Right renal cortex interstitium (tissue), 3 donors: ENCODE data around the gene TMEM87A. TPM values are rescaled to one million over a fixed set of nuclear protein-coding genes. Genes with fewer than 3 reads are reported as not detected.
A peak's percentile ranks its signal among the peaks of the same experiment; 100 is the strongest.
"Not testable (repeated sequence)": the region's sequence is repeated elsewhere in the genome, so short reads cannot be mapped to it uniquely, and the experiment has no call there.

Experiments used
- DNase-seq, 3 donors: peaks; one replicate each; pipeline ENCODE4 v3.0.0-alpha.2; 2013; ENCODE audit warnings: low read depth in 3 of 3, low spot score in 2 of 3
- polyA plus RNA-seq, 3 donors: library from polyadenylated mRNA; unstranded; fragments of 120-200 nt; gene quantifications; one replicate each; pipeline ENCODE4 v1.2.1, GENCODE V29; 2013; ENCODE audit not compliant: insufficient read length in 3 of 3

The TMEM87A gene
- polyA plus RNA-seq, 3 donors = 55.6 to 60.9 (median 58.7) TPM

DNA sequence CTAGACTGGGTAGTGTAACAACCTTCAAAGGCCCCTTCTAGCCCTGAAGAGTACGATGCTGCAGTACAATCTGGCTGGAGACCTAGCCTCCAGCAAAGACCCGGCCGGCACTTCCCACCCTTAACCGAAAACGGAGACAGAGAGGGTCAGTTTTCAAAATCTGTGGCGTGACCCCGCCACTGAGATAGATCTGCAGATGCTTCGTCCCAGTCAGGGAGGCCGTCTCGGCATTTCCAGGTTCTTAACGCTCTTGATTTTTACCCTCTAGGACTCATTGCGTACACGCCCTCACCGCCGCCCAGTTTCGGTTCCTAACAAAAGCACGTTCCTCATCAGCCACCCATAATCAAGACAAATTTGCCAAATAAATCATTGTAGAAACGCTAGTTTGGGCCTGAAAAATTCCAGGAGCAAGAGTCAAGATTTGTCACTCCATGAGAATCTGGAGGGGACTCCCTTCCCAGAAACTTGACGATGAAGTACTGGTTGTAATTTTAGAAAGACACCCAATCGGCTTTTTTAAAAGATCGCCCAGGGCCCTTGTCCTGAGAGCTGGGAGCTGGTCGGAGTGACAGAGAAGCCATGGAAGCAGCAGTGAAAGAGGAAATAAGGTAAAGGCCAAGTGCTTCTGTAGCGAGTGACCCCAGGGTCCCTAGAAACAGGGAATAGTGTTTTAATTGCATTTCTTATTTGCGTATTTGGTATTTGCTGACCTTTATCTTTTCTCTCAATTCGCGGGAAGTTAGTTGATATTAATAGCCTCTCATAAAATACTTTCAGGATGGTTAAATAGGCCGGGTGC is 868 bp upstream of the TMEM87A start:
- DNase-seq = peak; percentile 46 to 61 (median 51)

DNA sequence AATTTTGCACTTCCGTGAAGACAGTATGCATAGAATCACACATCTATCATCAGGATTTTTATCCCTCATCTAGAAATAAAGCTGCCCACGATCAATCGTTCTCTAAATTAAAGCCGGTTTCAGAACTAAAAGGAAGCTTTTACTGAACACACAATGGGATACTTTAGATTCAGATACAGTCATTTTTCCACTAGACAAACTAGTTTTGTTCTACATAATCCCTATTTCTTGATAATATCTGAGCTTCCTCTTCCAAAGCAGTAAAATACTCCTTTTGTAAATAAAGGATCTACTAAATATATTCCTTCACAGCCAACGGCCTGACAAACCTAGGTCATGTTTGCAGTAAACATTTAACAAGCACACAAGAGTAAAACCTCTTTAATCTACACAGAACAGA is 2.2 kb downstream of the TMEM87A start:
- DNase-seq = no peak

DNA sequence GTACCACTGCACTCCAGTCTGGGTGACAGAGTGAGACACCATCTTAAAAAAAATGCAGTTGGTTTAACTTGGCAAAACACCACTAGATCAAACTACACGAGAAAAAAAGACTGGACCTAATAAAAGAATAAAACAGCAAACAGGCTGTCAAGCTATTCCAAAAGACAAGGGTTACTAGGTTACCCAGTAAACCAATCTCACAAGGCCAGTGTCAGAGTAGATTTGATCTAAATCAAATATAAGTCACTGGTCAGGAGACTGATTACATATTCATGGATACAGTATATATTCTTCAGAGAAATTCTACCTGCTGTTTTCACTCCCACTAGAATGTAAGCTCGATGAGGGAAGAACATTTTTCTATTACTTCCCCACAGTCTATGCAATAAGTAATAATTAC is 2.7 kb downstream of the TMEM87A start:
- no peak for DNase-seq

DNA sequence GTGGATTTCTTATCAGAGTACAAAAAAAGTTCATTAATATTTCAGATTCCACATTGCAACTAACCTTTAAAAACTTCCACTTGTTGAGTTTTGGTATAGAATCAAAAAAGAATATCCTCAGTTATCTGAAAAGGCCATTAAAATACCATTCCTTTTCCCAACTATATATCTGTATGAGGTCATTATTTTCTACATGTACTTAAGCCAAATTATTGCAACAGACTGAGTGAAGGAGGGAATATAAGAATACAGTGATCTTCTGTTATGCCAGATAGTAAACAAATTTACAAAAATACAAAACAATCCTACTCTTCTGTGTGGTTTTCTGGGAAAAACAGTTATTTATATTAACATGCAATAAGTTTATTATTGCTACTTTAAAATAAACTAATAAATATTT is 5.9 kb downstream of the TMEM87A start:
- DNase-seq = no peak

DNA sequence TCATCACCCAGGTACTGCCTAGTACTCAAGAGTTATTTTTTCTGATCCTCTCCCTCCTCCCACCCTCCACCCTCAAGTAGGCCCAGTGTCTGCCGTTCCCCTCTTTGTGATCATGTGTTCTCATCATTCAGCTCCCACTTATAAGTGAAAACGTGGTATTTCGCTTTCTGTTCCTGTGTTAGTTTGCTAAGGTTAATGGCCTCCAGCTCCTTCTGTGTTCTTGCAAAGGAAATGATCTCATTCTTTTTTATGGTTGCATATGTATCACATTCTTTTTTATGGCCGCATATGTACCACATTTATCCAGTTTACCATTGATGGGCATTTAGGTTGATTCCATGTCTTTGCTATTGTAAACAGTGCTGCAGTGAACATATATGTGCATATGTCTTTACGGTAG is 8.4 kb downstream of the TMEM87A start:
- no peak for DNase-seq

DNA sequence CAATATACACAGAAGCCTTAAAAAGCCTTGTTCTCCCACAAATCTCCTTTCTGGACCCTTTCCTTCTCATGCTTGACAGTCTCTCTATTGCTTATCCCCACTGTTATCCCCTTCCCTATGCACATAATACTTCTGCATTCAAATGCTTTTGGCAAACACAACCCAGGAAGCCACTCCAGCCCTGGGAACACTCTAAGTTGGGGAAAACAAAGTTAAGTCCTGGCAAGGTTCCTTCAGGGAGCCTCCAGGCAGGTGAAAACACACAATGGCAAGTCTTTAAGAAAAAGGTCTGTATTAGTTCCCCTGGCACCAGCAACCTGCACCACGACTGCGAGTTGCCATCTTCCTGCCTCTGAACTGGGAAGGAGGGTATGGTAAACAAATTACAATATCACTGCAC is 19.9 kb downstream of the TMEM87A start:
- DNase-seq = no peak

DNA sequence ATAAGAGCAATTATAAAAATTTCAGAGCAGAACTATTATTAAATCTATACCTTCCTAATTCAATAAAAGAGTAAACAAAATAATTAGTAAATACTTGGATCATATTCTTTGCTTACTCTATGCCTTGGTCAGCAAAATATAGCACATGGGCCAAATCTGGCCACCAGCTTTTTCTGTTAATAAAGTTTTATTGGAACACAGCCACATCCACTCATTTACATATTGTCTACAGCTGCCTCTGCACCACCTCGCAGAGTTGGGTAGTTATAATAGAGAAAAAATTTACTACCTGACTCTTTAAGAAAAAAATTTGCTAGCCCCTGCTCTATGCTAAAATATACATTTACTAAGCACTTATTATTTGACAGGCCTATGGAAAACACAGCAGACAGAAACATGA is 32.4 kb downstream of the TMEM87A start:
- no peak for DNase-seq

DNA sequence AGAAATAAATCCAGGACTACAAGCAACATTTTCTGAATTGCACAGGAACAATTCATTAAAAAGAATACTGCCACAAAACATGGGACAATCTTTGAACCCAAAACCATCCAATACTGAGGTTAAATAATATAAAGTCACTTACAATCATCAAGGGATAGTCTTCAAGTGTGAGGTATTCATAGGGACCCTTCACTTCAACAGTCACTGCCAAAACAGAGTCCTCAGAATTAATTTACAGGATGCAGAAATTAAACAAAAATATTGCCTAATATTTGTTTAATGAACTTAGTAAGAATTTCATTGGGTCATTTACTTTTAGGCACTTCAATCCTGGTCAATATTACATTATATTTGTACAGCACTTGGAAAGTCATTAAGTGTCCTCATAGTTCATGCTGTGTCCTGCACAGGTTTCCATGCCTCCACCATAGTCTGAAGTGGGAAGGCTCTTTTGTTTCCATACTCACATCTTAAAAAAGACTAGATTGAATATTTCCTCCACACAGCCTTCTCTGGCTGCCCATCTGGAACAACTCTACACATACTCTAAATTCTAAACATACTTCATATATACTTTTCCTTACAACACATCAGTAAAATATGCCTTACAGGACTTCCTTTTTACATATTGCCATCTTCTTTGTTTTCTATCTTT is 33.6 kb downstream of the TMEM87A start:
- no peak for DNase-seq

DNA sequence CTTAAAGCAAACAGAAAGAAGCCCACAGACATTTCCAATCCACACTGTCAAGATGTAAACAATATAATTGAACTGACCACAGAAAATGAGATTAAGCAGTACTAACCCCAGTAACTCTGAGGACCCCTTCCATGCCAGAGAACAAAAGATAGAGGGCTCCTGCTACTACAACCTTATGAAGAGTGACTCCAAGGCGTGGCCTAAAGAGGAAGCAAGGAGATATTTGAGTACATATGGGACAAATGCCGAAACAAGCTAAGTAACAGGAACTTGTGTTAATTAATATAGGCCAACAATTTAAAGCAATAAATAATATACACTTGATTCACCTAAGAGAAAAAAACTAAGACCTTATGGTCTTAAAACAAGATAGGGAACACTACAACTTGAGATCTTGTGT is 40.1 kb downstream of the TMEM87A start:
- DNase-seq = no peak

DNA sequence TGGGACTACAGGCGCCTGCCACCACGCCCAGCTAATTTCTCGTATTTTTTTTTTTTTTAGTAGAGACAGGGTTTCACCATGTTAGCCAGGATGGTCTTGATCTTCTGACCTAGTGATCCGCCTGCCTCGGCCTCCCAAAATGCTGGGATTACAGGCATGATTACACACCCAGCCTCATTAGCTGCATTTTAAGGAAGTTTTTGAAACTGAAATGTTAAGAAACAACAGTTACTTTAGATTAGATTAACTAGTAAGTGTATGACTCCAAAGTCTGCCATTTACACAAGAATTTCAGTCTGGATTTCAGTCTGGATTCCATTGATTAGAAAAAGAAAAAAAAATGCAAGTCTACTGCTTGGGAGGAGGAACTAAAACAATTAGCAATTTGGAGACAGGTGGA is 40.6 kb downstream of the TMEM87A start:
- DNase-seq = no peak

DNA sequence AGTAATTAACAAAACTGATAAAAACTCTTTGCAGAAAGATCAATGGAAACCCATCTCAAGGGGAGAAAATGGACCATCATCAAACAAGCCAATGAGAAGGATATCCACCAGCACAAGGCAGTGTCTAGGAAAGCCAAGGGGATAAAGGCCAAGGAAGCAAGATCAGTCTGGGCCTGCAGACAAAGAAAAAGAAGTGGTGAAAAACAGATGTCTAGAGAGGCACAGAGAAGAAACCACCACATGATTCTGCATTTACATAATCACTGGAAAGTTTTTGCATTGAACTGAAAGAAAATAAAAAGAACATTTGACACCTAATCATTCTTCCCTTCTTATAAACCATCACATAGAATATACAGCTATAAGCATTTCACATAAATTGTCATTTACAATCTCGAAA is 42.1 kb downstream of the TMEM87A start:
- DNase-seq = no peak

DNA sequence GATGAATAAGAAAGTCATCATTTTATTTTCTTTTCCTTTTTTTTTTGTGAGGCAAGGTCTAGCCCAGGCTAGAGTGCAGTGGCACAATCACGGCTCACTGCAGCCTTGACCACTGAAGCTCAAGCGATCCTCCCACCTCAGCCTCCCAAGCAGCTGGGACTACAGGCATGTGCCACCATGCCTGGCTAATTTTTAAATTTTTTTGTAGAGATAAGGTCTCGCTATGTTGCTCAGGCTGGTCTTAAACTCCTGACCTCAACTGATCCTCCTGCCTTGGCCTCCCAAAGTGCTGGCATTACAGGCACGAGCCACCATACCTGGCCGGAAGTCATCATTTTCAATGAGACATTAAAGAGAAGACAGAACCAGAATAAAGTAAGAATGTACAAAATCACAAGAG is 44.3 kb downstream of the TMEM87A start:
- not testable (repeated sequence) for DNase-seq

DNA sequence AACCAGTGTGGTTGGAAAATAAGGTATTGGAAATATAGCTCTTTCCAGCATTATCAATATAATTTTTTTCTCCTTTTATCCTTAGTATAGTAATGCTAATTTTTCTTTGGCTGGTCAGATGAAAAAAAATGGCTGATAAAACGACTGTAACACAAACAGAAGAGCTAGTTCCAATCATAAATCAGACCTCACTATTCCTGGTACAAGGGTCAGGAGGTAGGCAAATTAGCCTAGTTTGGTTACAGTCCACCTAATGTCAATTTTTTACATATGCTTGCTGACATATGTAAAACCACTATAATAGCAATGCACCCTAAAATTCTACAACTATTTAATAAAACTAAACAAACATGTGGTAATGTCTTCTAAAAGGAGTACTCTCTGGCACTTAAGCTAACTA is 45.2 kb downstream of the TMEM87A start:
- no peak for DNase-seq

DNA sequence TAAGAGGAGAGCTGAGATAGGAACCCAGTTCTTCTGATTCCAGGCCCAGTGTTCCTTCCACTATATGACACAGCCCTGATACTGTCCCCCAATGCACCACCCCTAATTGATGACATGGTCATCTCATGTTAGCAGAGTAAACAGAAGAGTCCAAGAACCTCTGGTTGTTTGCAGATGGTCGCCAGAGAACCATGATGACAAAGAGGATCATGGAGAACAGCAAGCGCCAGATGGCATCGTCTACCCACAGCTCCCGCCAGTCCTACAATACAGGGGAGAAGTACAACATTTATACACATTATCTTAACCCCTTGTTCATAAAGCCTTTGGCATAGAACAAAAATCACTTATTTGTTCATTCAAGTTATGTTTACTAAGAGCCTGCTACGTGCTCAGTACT is 46.6 kb downstream of the TMEM87A start:
- DNase-seq = no peak

DNA sequence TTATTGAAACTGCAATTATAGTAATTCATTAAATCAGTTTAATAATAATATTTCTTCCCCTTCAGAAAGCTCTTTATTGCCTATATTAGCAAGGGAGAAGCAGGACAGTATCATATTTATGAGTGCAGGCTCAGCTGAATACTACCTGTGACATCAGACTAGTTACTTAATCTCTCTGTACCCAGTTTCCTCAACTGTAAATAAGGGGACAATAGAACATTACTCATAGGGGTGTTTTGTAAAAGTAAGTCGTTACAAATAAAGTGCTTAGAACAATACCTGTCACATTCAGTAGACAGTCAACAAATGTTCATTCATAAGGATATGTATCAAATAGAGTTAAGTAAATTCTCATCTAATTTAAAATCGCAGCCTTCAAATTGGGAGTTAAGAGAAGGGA is 53.0 kb downstream of the TMEM87A start:
- no peak for DNase-seq

DNA sequence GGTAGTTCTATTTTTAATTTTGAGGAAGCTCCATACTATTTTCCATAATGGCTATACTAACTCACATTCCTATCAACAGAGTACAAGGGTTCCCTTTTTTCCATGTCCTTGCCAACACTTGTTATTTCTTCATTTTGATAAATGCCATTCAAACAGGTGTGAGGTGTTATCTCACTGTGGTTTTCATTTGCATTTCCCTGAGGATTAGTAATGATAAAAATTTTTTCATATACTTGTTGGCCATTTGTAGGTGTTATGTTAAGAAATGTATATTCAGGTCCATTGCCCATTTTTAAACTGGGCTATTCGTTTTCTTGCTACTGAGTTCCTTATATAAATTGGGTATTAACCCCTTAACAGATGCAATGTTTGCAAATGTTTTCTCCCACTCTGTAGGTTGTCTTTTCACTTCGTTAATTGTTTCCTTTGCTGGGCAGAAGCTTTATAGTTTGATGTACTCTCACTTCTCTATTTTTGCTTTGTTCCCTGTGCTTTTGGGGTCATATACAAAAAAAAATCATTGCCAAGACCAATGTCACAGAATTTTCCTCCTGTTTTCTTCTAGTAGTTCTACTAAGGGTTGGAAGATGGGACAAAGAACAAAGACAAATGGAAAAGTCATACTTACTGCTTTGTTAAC is 54.2 kb downstream of the TMEM87A start:
- DNase-seq = no peak

DNA sequence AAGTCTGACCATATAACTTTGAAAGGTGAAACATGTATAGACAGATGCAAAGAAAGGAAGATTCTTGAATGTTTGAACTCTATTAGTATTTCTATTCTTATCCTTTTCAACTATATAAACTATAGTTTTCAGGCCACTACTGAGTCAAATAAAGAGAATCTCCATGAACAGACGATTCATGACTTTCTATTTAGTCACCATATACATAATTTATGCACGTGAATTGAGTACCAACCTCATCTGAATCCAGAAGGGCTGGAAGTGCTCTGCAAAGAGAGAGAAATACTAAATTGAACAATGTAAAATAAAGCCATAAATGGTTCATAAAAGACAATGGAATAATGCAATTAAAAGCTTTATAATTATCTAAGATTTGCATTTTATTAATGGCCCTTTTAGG is 55.7 kb downstream of the TMEM87A start:
- DNase-seq = no peak

DNA sequence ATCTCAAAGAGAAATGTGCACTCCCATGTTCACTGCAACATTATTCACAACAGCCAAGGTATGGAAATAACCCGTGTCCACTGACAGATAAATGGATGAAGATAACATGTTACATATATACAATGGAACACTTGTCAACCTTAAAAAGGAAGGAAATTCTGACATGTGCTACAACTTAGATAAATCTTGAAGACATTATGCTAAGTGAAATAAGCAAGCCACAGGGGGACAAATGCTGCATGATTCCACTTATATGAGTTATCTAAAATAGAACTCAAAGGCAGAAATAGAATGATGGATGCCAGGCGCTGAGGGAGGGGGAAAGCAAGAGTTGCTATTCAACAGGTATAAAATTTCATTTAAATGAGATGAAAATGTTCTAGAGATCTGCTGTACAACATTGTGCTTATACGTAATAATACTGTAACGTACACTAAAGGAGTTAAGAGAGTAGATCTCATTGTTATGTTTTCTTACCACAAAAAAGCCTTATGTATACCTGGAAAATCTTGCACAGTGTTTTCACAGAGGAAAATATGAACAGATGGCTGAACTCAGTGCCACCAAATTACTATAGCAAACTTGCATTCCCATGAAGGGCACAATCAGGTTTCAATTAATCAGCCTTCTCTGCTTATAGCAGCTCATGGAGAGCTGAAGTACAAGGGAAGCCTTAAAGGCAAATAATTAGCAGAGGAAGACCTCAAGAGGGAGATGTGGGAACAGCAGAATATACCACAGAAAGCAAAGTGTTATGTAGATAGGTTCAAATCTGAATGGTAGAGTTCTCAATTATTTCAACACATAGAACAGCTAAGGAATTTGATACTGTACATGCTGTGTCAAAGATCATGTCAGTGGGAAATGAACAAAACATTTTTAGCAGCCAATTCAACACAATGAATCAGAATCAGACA is 57.1 kb downstream of the TMEM87A start:
- no peak for DNase-seq

DNA sequence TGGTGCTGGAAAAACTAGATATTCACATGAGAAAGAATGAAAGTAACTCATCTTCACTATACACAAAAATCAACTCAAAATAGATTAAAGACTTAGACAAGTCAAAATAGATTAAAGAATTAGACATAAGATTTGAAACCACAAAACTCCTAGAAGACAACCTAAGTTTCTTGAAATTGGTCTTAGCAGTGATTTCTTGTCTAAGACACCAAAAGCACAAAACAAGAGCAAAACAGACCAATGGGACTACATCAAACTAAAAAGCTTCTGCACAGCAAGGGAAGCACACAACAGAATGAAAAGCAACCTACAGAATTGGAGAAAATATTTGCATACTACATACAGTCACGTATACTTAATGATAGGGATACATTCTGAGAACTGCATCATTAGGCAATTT is 58.6 kb downstream of the TMEM87A start:
- no peak for DNase-seq

DNA sequence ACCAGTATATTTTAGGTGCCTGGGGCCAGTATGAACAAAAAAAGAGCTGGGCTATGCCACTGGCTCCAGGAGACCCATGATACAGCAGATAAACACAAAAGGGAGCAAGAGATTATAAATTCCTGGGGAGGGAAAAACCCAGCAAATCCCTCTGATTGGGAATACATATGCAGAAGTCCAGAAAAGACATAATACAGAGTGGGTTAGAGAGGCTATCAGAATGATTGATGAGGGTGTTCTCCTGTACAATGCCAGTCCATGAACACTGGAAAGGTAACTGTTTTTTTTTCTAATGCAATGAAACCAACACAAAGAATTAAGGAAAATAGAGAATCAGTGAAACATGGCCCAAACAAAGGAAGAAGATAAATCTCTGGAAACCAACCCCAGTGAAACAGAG is 59.7 kb downstream of the TMEM87A start:
- no peak for DNase-seq

DNA sequence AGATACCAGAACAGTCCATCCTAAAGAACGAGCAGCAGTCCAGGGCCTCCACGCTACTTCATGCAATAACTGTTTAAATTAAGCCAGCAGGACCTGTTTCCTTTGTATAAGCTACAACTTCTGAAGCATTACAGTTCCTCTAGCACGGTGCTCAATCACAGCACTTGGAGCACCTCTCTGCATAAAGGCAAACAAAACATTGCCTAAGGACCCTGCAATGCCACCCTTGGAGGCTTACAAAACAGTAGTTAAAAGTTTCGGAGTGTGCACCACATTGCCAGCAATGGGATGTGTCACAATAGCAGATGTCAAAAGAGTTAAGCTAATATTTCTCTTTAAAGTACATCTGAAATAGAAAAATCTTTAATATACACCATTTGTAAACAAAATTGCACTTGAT is 62.5 kb downstream of the TMEM87A start:
- no peak for DNase-seq
